Measurements from ENCODE around the gene SLC25A18.
"Not testable (repeated sequence)": the region's sequence is repeated elsewhere in the genome, so short reads cannot be mapped to it uniquely, and the experiment has no call there.

SLC25A18 gene

GRCh38 chr22:17548010-17548755 is 15.1 kb upstream of the SLC25A18 start:
- Histone ChIP-seq H3K36me3 (ENCODE audit: insufficient read depth, low read depth, low read length) (peaks cover 92% of the 10 kb centered on the region), H3K4me1 (ENCODE audit: insufficient read depth, low read length) (no peaks in the 10 kb centered on the region), H3K27ac (ENCODE audit: low read length) (no peak overlapping the region), H3K9me3 (ENCODE audit: insufficient read depth, low read depth, low read length) (no peaks in the 10 kb centered on the region), H3K9ac (ENCODE audit: low read depth, low read length) (no peak overlapping the region), H3K27me3 (ENCODE audit: insufficient read depth, low read length) (no peaks in the 10 kb centered on the region), H3K4me3 (ENCODE audit: low read length) (no peak overlapping the region)

- H3K36me3 ChIP-seq (ENCODE audit: insufficient read depth, low read depth, low read length), result peaks cover 92% of the 10 kb centered on the region
- no peaks in the 10 kb centered on the region for H3K9me3 ChIP-seq (ENCODE audit: insufficient read depth, low read depth, low read length)
- no peaks in the 10 kb centered on the region for H3K4me1 ChIP-seq (ENCODE audit: insufficient read depth, low read length)
- H3K27me3 ChIP-seq (ENCODE audit: insufficient read depth, low read length), result no peaks in the 10 kb centered on the region
- no peak overlapping the region for H3K4me3 ChIP-seq (ENCODE audit: low read length)
- no peak overlapping the region for H3K27ac ChIP-seq (ENCODE audit: low read length)
- H3K9ac ChIP-seq (ENCODE audit: low read depth, low read length), result no peak overlapping the region
Measured at GRCh38 chr22:17548756-17549035, 14.6 kb upstream of the SLC25A18 start.

GRCh38 chr22:17549183-17549582 is 14.1 kb upstream of the SLC25A18 start:
- H3K4me1 ChIP-seq (ENCODE audit: insufficient read depth, low read length), result no peaks in the 10 kb centered on the region
- no peaks in the 10 kb centered on the region for H3K27me3 ChIP-seq (ENCODE audit: insufficient read depth, low read length)
- no peak overlapping the region for H3K4me3 ChIP-seq (ENCODE audit: low read length)
- no peaks in the 10 kb centered on the region for H3K9me3 ChIP-seq (ENCODE audit: insufficient read depth, low read depth, low read length)
- H3K9ac ChIP-seq (ENCODE audit: low read depth, low read length), result no peak overlapping the region
- H3K27ac ChIP-seq (ENCODE audit: low read length), result no peak overlapping the region
- H3K36me3 ChIP-seq (ENCODE audit: insufficient read depth, low read depth, low read length), result peaks cover 93% of the 10 kb centered on the region

- Histone ChIP-seq H3K4me3 (ENCODE audit: low read length) (no peak overlapping the region), H3K36me3 (ENCODE audit: insufficient read depth, low read depth, low read length) (peaks cover 95% of the 10 kb centered on the region), H3K9ac (ENCODE audit: low read depth, low read length) (no peak overlapping the region), H3K9me3 (ENCODE audit: insufficient read depth, low read depth, low read length) (no peaks in the 10 kb centered on the region), H3K4me1 (ENCODE audit: insufficient read depth, low read length) (no peaks in the 10 kb centered on the region), H3K27ac (ENCODE audit: low read length) (no peak overlapping the region), H3K27me3 (ENCODE audit: insufficient read depth, low read length) (no peaks in the 10 kb centered on the region)
Measured at GRCh38 chr22:17549655-17550054, 13.6 kb upstream of the SLC25A18 start.

- Histone ChIP-seq H3K4me3 (ENCODE audit: low read length) (no peak overlapping the region), H3K27me3 (ENCODE audit: insufficient read depth, low read length) (no peaks in the 10 kb centered on the region), H3K36me3 (ENCODE audit: insufficient read depth, low read depth, low read length) (peaks cover 93% of the 10 kb centered on the region)
Measured at GRCh38 chr22:17552737-17553136, 10.6 kb upstream of the SLC25A18 start.

GRCh38 chr22:17554814-17555213 is 8.5 kb upstream of the SLC25A18 start:
- H3K36me3 ChIP-seq (ENCODE audit: insufficient read depth, low read depth, low read length), result peaks cover 93% of the 10 kb centered on the region
- H3K4me1 ChIP-seq (ENCODE audit: insufficient read depth, low read length), result no peaks in the 10 kb centered on the region

More at GRCh38 chr22:17552737-17553136, 10.6 kb upstream of the SLC25A18 start:
- H3K27ac ChIP-seq (ENCODE audit: low read length), result no peak overlapping the region
- H3K9ac ChIP-seq (ENCODE audit: low read depth, low read length), result no peak overlapping the region
- H3K4me1 ChIP-seq (ENCODE audit: insufficient read depth, low read length), result no peaks in the 10 kb centered on the region
- no peaks in the 10 kb centered on the region for H3K9me3 ChIP-seq (ENCODE audit: insufficient read depth, low read depth, low read length)

GRCh38 chr22:17559188-17559587 is 4.1 kb upstream of the SLC25A18 start:
- Histone ChIP-seq H3K27me3 (ENCODE audit: insufficient read depth, low read length) (no peaks in the 10 kb centered on the region), H3K27ac (ENCODE audit: low read length) (no peak overlapping the region), H3K4me1 (ENCODE audit: insufficient read depth, low read length) (peaks cover 21% of the 10 kb centered on the region; the same call in 1 of the 2 replicates), H3K36me3 (ENCODE audit: insufficient read depth, low read depth, low read length) (peaks cover 55% of the 10 kb centered on the region), H3K9ac (ENCODE audit: low read depth, low read length) (no peak overlapping the region), H3K9me3 (ENCODE audit: insufficient read depth, low read depth, low read length) (no peaks in the 10 kb centered on the region), H3K4me3 (ENCODE audit: low read length) (no peak overlapping the region)

More at GRCh38 chr22:17554814-17555213, 8.5 kb upstream of the SLC25A18 start:
- no peaks in the 10 kb centered on the region for H3K9me3 ChIP-seq (ENCODE audit: insufficient read depth, low read depth, low read length)
- H3K4me3 ChIP-seq (ENCODE audit: low read length), result no peak overlapping the region
- H3K9ac ChIP-seq (ENCODE audit: low read depth, low read length), result no peak overlapping the region
- no peak overlapping the region for H3K27ac ChIP-seq (ENCODE audit: low read length)
- H3K27me3 ChIP-seq (ENCODE audit: insufficient read depth, low read length), result no peaks in the 10 kb centered on the region

GRCh38 chr22:17563936-17564391 is 666 bp downstream of the SLC25A18 start:
- no peaks in the 10 kb centered on the region for H3K9me3 ChIP-seq (ENCODE audit: insufficient read depth, low read depth, low read length)
- peaks cover 13% of the 10 kb centered on the region for H3K36me3 ChIP-seq (ENCODE audit: insufficient read depth, low read depth, low read length)
- H3K4me1 ChIP-seq (ENCODE audit: insufficient read depth, low read length), result peaks cover 23% of the 10 kb centered on the region; the same call in 1 of the 2 replicates
- peak overlapping the region; percentile 30; the same call in 1 of the 2 replicates for H3K4me3 ChIP-seq (ENCODE audit: low read length)
- H3K9ac ChIP-seq (ENCODE audit: low read depth, low read length), result peak overlapping the region; percentile 66; the same call in 1 of the 2 replicates
- H3K27me3 ChIP-seq (ENCODE audit: insufficient read depth, low read length), result no peaks in the 10 kb centered on the region
- peak overlapping the region; percentile 40 for H3K27ac ChIP-seq (ENCODE audit: low read length)

GRCh38 chr22:17566016-17566687 is 2.9 kb downstream of the SLC25A18 start:
- H3K9me3 ChIP-seq (ENCODE audit: insufficient read depth, low read depth, low read length); H3K27me3 ChIP-seq (ENCODE audit: insufficient read depth, low read length); H3K27ac ChIP-seq (ENCODE audit: low read length); H3K4me3 ChIP-seq (ENCODE audit: low read length); H3K36me3 ChIP-seq (ENCODE audit: insufficient read depth, low read depth, low read length); H3K9ac ChIP-seq (ENCODE audit: low read depth, low read length): not testable (repeated sequence)
- peaks cover 32% of the 10 kb centered on the region for H3K4me1 ChIP-seq (ENCODE audit: insufficient read depth, low read length)

GRCh38 chr22:17566776-17567175 is 3.5 kb downstream of the SLC25A18 start:
- H3K9ac ChIP-seq (ENCODE audit: low read depth, low read length), result no peak overlapping the region
- no peak overlapping the region for H3K4me3 ChIP-seq (ENCODE audit: low read length)
- H3K27ac ChIP-seq (ENCODE audit: low read length), result no peak overlapping the region
- H3K4me1 ChIP-seq (ENCODE audit: insufficient read depth, low read length), result peaks cover 32% of the 10 kb centered on the region
- H3K27me3 ChIP-seq (ENCODE audit: insufficient read depth, low read length), result no peaks in the 10 kb centered on the region
- H3K36me3 ChIP-seq (ENCODE audit: insufficient read depth, low read depth, low read length), result no peaks in the 10 kb centered on the region
- no peaks in the 10 kb centered on the region for H3K9me3 ChIP-seq (ENCODE audit: insufficient read depth, low read depth, low read length)

- Histone ChIP-seq H3K27me3 (ENCODE audit: insufficient read depth, low read length) (no peaks in the 10 kb centered on the region), H3K36me3 (ENCODE audit: insufficient read depth, low read depth, low read length) (no peaks in the 10 kb centered on the region), H3K4me1 (ENCODE audit: insufficient read depth, low read length) (peaks cover 10% of the 10 kb centered on the region), H3K27ac (ENCODE audit: low read length) (no peak overlapping the region), H3K9ac (ENCODE audit: low read depth, low read length) (no peak overlapping the region), H3K4me3 (ENCODE audit: low read length) (no peak overlapping the region), H3K9me3 (ENCODE audit: insufficient read depth, low read depth, low read length) (no peaks in the 10 kb centered on the region)
Measured at GRCh38 chr22:17569971-17570511, 6.7 kb downstream of the SLC25A18 start.

All from iPS-20b (cell line).